K562 (cell line): ENCODE measurements around the gene NRSN2. TPM values are rescaled to one million over a fixed set of nuclear protein-coding genes. Genes with fewer than 3 reads are reported as not detected.
A peak's percentile ranks its signal among the peaks of the same experiment; 100 is the strongest.

Experiments used
- ATAC-seq: fragments of 200-7000 bp; cut with Tn5 transposase; 3 replicates; pipeline ENCODE4 v1.9.1; 2020; ENCODE audit warnings: moderate library complexity
- BruUV-seq: library from RNA; stranded (reverse); fragments of 400-500 nt; replicated peaks from 2 replicates; lab custom pipeline; 2021; lab: Mats Ljungman, UMichigan
- CTCF ChIA-PET: fragments of 300-600 bp; formaldehyde crosslinking; extraction: SDS; loops from one replicate; lab custom pipeline; 2021; ENCODE audit warnings: low intra/inter-chr PET ratio; lab: Yijun Ruan, JAX
- POLR2A ChIA-PET: fragments of 300-600, 350-650 bp; sonication (Branson Sonifier 250); formaldehyde crosslinking; extraction: SDS; loops from one replicate; lab custom pipeline; 2021; ENCODE audit warnings: antibody characterized with exemption, inconsistent platforms; lab: Yijun Ruan, JAX
- DNase-seq, 4 experiments: peaks; one replicate each; pipeline versions ENCODE4 v3.0.0 to v3.0.0-alpha.2; 2011 to 2018; ENCODE audit warnings: low spot score in 3 of 4, mixed read lengths in 3 of 4; ENCODE audit errors: extremely low read depth in 1 of 4
- FAIRE-seq: peaks from 2 replicates; lab custom pipeline; 2011; peaks lifted over from hg19 to GRCh38; lab: Jason Lieb, UNC
- H2AFZ ChIP-seq: 2 replicates; pipeline ENCODE4 v1.6.0; 2011; ENCODE audit warnings: low read depth, low read length, control low read depth, inconsistent platforms
- H3K27ac ChIP-seq: fragments of 200-600 bp; 3 replicates; pipeline ENCODE4 v1.8.0; 2011; ENCODE audit warnings: low read depth, mild to moderate bottlenecking, control low read depth, inconsistent platforms, low read length, moderate library complexity, mixed read lengths; ENCODE audit errors: extremely low read depth
- H3K27me3 ChIP-seq, 2 experiments: fragments of 300-600 bp in 1 of 2; 2 replicates in 1 of 2; 3 replicates in 1 of 2; pipeline versions ENCODE4 v1.6.0 to v1.8.0; 2011; ENCODE audit warnings: inconsistent platforms in 2 of 2, low read length in 2 of 2, mild to moderate bottlenecking in 1 of 2, mixed read lengths in 1 of 2, moderate library complexity in 1 of 2; ENCODE audit not compliant: control insufficient read depth in 2 of 2, insufficient read depth in 2 of 2
- H3K36me3 ChIP-seq: fragments of 300-600 bp; 3 replicates; pipeline ENCODE4 v1.8.0; 2011; ENCODE audit warnings: mild to moderate bottlenecking, low read length, inconsistent platforms; ENCODE audit not compliant: control insufficient read depth, insufficient read depth
- H3K4me1 ChIP-seq, 2 experiments: fragments of 200-600 bp in 1 of 2; replicated peaks in 1 of 2; 2 replicates in 1 of 2; 3 replicates in 1 of 2; pipeline versions ENCODE4 v1.5.1 to v1.8.0; 2011; ENCODE audit warnings: inconsistent platforms in 2 of 2, low read length in 2 of 2, mild to moderate bottlenecking in 1 of 2, mixed read lengths in 1 of 2, moderate library complexity in 1 of 2; ENCODE audit not compliant: control insufficient read depth in 2 of 2, insufficient read depth in 2 of 2
- H3K4me2 ChIP-seq: 2 replicates; pipeline ENCODE4 v1.6.1; 2011; ENCODE audit warnings: low read length, control low read depth, inconsistent platforms, mixed read lengths; ENCODE audit not compliant: insufficient read depth
- H3K4me3 ChIP-seq: fragments of 200-600 bp; sonication (generic), shearing (Covaris generic); 2 replicates; pipeline ENCODE4 v1.5.1; 2016; ENCODE audit warnings: control low read depth, inconsistent platforms
- H3K79me2 ChIP-seq: fragments of 200-600 bp; 3 replicates; pipeline ENCODE4 v1.8.0; 2011; ENCODE audit warnings: low read length, inconsistent platforms; ENCODE audit not compliant: control insufficient read depth, insufficient read depth
- H3K9ac ChIP-seq, 2 experiments: 2 replicates each; pipeline versions ENCODE4 v1.6.0 to v1.6.1; 2011; ENCODE audit warnings: low read depth in 2 of 2, low read length in 2 of 2, control low read depth in 1 of 2, inconsistent platforms in 1 of 2, mild to moderate bottlenecking in 1 of 2, mixed read lengths in 1 of 2; ENCODE audit not compliant: insufficient read depth in 1 of 2
- H3K9me1 ChIP-seq: one replicate; pipeline ENCODE4 v1.6.0; 2011; ENCODE audit warnings: inconsistent platforms, mild to moderate bottlenecking, low read length, moderate library complexity; ENCODE audit not compliant: control insufficient read depth, insufficient read depth
- H3K9me3 ChIP-seq: replicated peaks from 2 replicates; pipeline ENCODE4 v1.5.1; 2011; ENCODE audit warnings: low read depth, low read length, inconsistent platforms; ENCODE audit not compliant: control insufficient read depth, insufficient read depth
- H4K20me1 ChIP-seq: replicated peaks from 2 replicates; pipeline ENCODE4 v1.6.1; 2011; ENCODE audit warnings: low read length, inconsistent platforms, mixed read lengths; ENCODE audit not compliant: control insufficient read depth, insufficient read depth
- FOXA1 ChIP-seq: fragments of 450-650 bp; IDR thresholded peaks from 2 replicates; pipeline ENCODE4 v1.6.1; 2016; ENCODE audit warnings: mild to moderate bottlenecking, borderline replicate concordance
- MTA2 ChIP-seq: fragments of 450-650 bp; IDR thresholded peaks from 2 replicates; pipeline ENCODE4 v1.6.1; 2016; ENCODE audit warnings: low read depth
- PHF21A ChIP-seq: fragments of 450-650 bp; IDR thresholded peaks from 2 replicates; pipeline ENCODE4 v1.6.1; 2017; ENCODE audit warnings: low read depth, borderline replicate concordance
- POLR2G ChIP-seq: fragments of 200-400 bp; formaldehyde crosslinking; IDR thresholded peaks from 2 replicates; pipeline ENCODE4 v1.6.1; 2017; ENCODE audit warnings: low read depth, mild to moderate bottlenecking, antibody characterized with exemption, low read length, moderate library complexity
- STAT5A ChIP-seq: IDR thresholded peaks from 2 replicates; pipeline ENCODE4 v1.6.1; 2012; ENCODE audit warnings: low read length, inconsistent platforms, borderline replicate concordance
- SUPT5H ChIP-seq: fragments of 450-650 bp; IDR thresholded peaks from 2 replicates; pipeline ENCODE4 v1.6.1; 2016
- WGBS: fragments of 100-300 bp; shearing (Covaris generic); methylation state at CpG from one replicate; pipeline ENCODE4 v1.1.6; 2016; ENCODE audit warnings: low coverage, mixed read lengths; ENCODE audit not compliant: insufficient coverage; ENCODE audit errors: missing lambda C conversion rate; 5-methylcytosine and 5-hydroxymethylcytosine counted together
- in situ Hi-C: fragments of 300-500 bp; cut with MboI; formaldehyde crosslinking; loops from 4 replicates; pipeline ENCODE4 v1.15.0; 2018; ENCODE audit warnings: inconsistent platforms, mixed read lengths
- intact Hi-C: fragments of 100-400 bp; cut with micrococcal nuclease; formaldehyde crosslinking; loops from 2 replicates; pipeline ENCODE4 v1.14.2; 2022
- polyA plus RNA-seq, 8 experiments: library from polyadenylated mRNA; depleted of rRNA in 4 of 8; stranded (reverse) in 5 of 8; unstranded in 3 of 8; fragments of >200 nt; fragmentation: Nextera tagmentation in 2 of 8; fragmentation: Illumina TruSeq in 1 of 8; extraction: Ambion mirVana in 2 of 8; extraction: Trizol in 1 of 8; gene quantifications; 2 replicates each; pipeline versions ENCODE4 v1.2.1 to v1.2.3, GENCODE V29; 2011 to 2014; ENCODE audit warnings: inconsistent platforms in 1 of 8, missing spikeins in 1 of 8
- total RNA-seq, 7 experiments: library from RNA; depleted of rRNA in 6 of 7; stranded (reverse); fragments of >200 nt in 6 of 7; fragmentation: Illumina TruSeq in 2 of 7; extraction: Trizol in 2 of 7; gene quantifications; 2 replicates each; pipeline versions ENCODE4 v1.2.1 to v1.2.3, GENCODE V29; 2011 to 2021; ENCODE audit warnings: low replicate concordance in 1 of 7

NRSN2 gene
- total and polyA plus RNA-seq, 9 of the 15 experiments (the other 6 are each of a cell fraction or from before 2014, with no cell fraction given): 7.5 to 29.7 (median 11.1) TPM

DNA sequence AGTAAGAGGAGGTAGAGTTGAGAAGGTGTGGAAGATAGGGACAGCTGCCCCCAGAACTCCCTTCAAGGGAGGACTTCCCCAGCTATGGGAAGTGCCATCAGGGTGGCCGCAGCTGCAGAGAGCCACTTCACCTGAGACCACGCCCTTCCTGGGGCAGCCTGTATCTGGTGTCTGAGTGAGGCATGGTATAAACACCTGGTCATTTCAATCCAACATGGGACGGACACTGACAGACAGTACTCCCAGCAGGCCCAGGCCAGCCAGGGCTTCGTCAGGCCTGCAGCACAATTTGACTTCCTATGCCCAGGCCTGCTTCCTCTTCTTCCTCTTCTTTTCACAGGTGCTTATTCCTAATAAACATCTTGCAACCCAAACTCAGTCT is 17.1 kb upstream of the NRSN2 start:
- POLR2A ChIA-PET: interaction anchor here (0.6 to 2.1 kb wide), 5 partner anchors 9 to 896 kb away, joined by 3 to 9 read pairs (median 3); partner anchors contain the start of gene NRSN2
- DNase-seq (no peak), FAIRE-seq (no peak), ATAC-seq (no peak)
- no peaks in the 10 kb centered on the region for H3K9me3 ChIP-seq
- CTCF ChIA-PET: no interaction called here
- in situ Hi-C loops: no loop called here
- H2AFZ ChIP-seq: no peak overlapping the region
- no peak overlapping the region for H3K27ac ChIP-seq
- peaks cover 3% of the 10 kb centered on the region for H3K9me1 ChIP-seq
- H3K9ac ChIP-seq: peak overlapping the region in 1 of 2 experiments; percentile 62; a peak in 2 of 4 replicates
- H3K4me3 ChIP-seq: no peak overlapping the region
- BruUV-seq: no TSS peak
- TF ChIP-seq STAT5A (no peak), PHF21A (no peak), SUPT5H (0 out of 2 replicates have a peak, but pooled peaks have one; percentile 9), POLR2G (0 out of 2 replicates have a peak, but pooled peaks have one; percentile 4), MTA2 (no peak), FOXA1 (no peak)
- peaks cover 44% of the 10 kb centered on the region for H3K79me2 ChIP-seq
- no peak overlapping the region for H3K4me2 ChIP-seq
- 96% methylated on average over 4 of the region's 4 CpGs for WGBS
- intact Hi-C loops: loop anchor here (1.0 to 2.0 kb wide), 3 partner anchors 41 to 121 kb away; no protein-coding TSS in a partner anchor
- peaks cover 16% of the 10 kb centered on the region; the same call in 1 of the 2 replicates for H4K20me1 ChIP-seq
- H3K27me3 ChIP-seq: no peaks in the 10 kb centered on the region
- peaks cover 16 to 45% of the 10 kb centered on the region in 2 experiments; a peak in 4 of 5 replicates for H3K4me1 ChIP-seq
- peaks cover 30% of the 10 kb centered on the region; the same call in 2 of the 3 replicates for H3K36me3 ChIP-seq
